C4-2B (cell line): ENCODE results near the gene ABRAXAS1.

Experiments used
- H3K27ac ChIP-seq: fragments of 450-650 bp; 2 replicates; pipeline ENCODE4 v1.5.1; 2017
- ZFX ChIP-seq: fragments of 450-650 bp; IDR thresholded peaks from 2 replicates; pipeline ENCODE4 v1.6.1; 2017
- TF ChIP-seq, protein P1 (sequence below): fragments of 450-650 bp; conservative IDR thresholded peaks from 2 replicates; pipeline ENCODE4 v1.5.1; 2017; ENCODE audit warnings: mild to moderate bottlenecking

The ABRAXAS1 gene

DNA sequence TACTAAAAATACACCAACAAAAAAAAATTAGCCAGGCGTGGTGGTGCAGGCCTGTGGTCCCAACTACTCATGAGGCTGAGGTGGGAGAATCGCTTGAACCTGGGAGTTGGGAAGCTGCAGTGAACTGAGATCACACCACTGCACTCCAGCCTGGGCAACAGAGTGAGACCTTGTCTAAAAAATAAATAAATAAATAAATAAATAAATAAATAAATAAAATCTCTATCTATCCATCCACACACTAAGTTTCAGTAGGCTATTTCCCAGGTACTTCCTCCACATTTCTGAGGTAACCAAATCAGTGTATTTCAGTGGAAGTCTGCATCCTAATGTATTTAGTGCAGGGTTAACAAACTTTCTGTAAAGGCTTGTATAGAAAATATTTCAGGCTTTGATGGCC is 10.9 kb downstream of the ABRAXAS1 start:
- H3K27ac ChIP-seq = no peak overlapping the region
- TF ChIP-seq, protein P1, sequence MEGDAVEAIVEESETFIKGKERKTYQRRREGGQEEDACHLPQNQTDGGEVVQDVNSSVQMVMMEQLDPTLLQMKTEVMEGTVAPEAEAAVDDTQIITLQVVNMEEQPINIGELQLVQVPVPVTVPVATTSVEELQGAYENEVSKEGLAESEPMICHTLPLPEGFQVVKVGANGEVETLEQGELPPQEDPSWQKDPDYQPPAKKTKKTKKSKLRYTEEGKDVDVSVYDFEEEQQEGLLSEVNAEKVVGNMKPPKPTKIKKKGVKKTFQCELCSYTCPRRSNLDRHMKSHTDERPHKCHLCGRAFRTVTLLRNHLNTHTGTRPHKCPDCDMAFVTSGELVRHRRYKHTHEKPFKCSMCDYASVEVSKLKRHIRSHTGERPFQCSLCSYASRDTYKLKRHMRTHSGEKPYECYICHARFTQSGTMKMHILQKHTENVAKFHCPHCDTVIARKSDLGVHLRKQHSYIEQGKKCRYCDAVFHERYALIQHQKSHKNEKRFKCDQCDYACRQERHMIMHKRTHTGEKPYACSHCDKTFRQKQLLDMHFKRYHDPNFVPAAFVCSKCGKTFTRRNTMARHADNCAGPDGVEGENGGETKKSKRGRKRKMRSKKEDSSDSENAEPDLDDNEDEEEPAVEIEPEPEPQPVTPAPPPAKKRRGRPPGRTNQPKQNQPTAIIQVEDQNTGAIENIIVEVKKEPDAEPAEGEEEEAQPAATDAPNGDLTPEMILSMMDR = no peak
- TF ChIP-seq ZFX = no peak

DNA sequence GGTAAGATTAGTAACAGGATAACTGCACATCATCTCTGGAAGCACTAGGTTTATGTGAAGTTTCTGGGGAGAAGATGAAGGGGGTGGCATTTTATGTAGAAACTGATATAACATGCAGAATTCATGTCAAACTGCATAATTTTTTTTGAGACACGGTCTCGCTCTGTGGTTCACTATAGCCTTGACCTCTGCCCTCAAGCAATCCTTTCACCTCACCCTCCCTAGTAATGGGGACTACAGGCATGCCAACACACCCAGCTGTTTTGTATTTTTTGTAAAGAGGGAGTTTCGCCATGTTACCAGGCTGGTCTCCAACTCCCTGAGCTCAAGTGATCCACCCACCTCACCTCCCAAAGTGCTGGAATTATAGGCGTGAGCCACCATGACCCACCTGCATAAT is 11.5 kb downstream of the ABRAXAS1 start:
- H3K27ac ChIP-seq = no peak overlapping the region
- TF ChIP-seq, protein P1 = no peak
- no peak for TF ChIP-seq ZFX

DNA sequence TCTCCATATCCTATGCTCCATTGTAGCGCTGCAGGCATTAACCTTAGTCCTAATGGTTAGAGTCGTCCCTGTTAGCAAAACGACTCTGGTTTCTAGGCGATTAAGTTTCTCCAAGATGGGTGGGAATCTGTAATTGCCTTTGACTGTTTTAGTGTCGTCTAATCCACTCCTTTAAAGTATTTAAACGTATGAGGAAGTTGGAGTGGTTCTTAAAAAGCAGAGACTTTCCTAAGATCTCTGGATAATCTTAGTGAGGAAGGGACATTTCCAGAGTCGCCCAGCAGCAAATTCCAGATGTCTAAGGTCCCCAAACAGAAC is 28.8 kb downstream of the ABRAXAS1 start:
- peak overlapping the region; percentile 95 for H3K27ac ChIP-seq
- TF ChIP-seq, protein P1 = no peak
- no peak for TF ChIP-seq ZFX

DNA sequence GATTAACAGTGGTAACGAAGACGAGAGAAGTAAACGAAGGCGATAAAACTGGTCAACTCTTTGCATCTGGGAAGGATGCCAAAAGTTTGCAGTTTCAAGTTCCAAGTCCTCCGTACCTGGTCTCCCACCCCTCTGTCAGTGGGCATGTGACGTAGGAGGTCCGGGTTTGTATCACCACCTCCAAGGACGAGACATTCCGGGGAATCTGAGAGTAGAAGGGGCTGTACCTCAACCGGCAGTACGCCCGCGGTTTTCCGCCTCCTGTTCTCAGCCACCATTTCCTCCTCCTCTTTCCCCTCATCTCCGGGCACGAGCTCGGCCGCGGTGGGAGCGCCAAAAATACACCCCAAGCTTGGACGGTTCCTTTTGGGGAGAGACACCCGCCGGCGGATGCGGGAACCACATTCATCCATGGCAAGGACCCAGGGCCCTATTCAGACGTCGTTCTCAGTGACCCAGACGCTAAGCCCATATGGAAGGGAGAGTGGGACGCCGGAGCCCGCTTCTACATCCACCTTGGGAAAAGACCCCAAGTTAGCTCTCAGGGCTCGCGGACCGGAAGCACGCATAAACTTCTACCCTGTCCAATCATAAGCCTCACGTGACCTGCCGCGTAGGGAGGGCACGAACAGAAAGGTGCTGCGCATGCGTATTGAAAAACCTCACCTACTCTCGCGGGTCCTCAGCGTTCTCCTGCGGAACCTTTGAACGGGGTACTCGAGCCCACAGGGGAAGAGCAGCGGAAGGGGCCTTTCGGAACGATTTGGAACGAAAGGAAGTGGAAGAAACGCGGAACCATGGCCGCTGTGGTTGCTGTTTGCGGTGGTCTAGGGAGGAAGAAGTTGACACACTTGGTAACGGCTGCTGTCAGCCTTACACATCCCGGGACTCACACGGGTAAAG is 29.4 kb downstream of the ABRAXAS1 start, which contains the start of the genes HELQ and MRPS18C:
Gene HELQ (minus strand): TSS at position 543 of the 903 bp plus-strand sequence. CDS start 130 bp downstream, at position 413.
Gene MRPS18C (plus strand): TSS at position 778 of the 903 bp plus-strand sequence. CDS start 20 bp downstream, at position 798.
- TF ChIP-seq ZFX = no peak
- TF ChIP-seq, protein P1 = no peak; the same call in 1 of the 2 replicates
- peak within 1 kb of the TSS; percentile 95 for H3K27ac ChIP-seq

DNA sequence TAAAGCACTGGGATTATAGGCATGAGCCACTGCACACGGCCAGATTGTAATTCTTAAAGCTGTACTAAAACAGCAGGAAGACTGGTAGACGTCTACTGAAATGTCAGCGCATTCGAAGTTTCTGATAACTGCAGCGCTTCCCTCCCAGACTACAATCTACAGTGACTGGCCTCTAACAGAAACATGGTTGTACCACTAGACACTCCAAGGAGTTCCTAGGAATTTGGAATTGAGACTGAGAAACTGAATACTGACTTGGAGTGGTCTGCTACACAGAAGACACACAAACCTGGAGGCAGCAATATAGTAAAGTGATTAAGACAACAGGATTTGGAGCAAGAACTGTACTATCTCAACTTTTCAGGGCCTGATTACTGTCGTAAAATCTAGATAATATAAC is 30.2 kb downstream of the ABRAXAS1 start:
- TF ChIP-seq ZFX = no peak
- H3K27ac ChIP-seq = peak overlapping the region; percentile 95; the same call in 1 of the 2 replicates

DNA sequence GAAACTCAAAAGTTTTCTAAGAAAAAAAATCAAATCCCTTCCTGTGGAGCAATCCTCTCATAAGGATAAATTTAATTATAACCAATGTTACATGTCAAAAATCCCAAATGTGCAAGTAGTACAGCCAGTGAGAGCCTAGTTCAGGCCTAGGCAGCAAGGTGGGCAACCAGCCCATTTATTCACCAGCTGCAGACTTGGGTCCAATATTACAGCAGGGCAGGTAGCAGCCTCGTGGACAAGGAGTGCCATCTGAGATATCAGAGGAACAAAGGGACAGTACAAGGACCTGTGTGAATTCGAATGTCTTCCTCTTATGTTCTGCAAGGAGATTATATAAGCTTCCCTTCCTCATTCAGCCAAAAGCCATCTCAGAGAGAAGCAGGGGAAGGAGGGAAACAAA is 35.9 kb downstream of the ABRAXAS1 start:
- no peak overlapping the region for H3K27ac ChIP-seq
- TF ChIP-seq, protein P1 = no peak
- no peak for TF ChIP-seq ZFX

DNA sequence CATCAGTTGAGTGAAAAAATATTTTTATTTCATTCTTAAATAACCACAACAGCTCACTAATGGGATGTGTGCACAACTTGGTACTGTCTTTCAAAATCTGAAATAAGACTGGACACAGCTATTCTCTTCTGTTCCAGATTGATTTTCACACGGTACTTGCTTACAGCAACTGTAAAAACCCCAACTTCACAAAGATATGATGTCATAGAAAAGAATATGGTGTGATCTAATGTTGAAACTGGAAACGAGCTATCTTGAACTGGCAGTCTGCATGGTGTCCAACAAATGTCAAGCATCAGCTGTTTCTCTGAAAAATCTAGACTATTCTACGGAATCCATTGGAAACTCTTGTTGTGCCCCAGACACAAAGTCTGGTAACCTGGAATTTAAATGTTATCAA is 44.0 kb downstream of the ABRAXAS1 start:
- no peak overlapping the region for H3K27ac ChIP-seq
- TF ChIP-seq, protein P1 = no peak
- TF ChIP-seq ZFX = no peak
